IMR-90 (cell line): Measurements from ENCODE around the gene SPATA31D1. TPM values are rescaled to one million over a fixed set of nuclear protein-coding genes. Genes with fewer than 3 reads are reported as not detected.

Experiments
- ATAC-seq: fragments of 200-7000 bp; cut with Tn5 transposase; 2 replicates; pipeline ENCODE4 v1.9.1; 2020; ENCODE audit warnings: low read depth, mild to moderate bottlenecking, moderate library complexity
- BruUV-seq: library from RNA; stranded (reverse); fragments of 400-500 nt; replicated peaks from 2 replicates; lab custom pipeline; 2021; lab: Mats Ljungman, UMichigan
- CTCF ChIA-PET: fragments of 300-600 bp; formaldehyde crosslinking; extraction: SDS; loops from one replicate; lab custom pipeline; 2021; ENCODE audit warnings: antibody characterized with exemption; lab: Yijun Ruan, JAX
- POLR2A ChIA-PET: fragments of 300-600 bp; sonication (Branson Sonifier 250); formaldehyde crosslinking; loops from one replicate; lab custom pipeline; 2022; ENCODE audit warnings: antibody characterized with exemption; ENCODE audit not compliant: unreplicated experiment; lab: Charles Lee
- DNase-seq: peaks from one replicate; pipeline ENCODE4 v3.0.0; 2013
- H2AFZ ChIP-seq: replicated peaks from 2 replicates; pipeline ENCODE3; 2013; ENCODE audit warnings: low read length, mild to moderate bottlenecking; ENCODE audit not compliant: poor library complexity
- H2AK5ac ChIP-seq: 2 replicates; pipeline ENCODE4 v1.6.1; 2013; ENCODE audit warnings: low read depth, low read length, inconsistent platforms
- H2AK9ac ChIP-seq: replicated peaks from 2 replicates; pipeline ENCODE3; 2013; ENCODE audit warnings: mild to moderate bottlenecking, low read depth, low read length, moderate library complexity; ENCODE audit not compliant: poor library complexity
- H2BK120ac ChIP-seq: 2 replicates; pipeline ENCODE4 v1.6.1; 2013; ENCODE audit warnings: low read depth, low read length, inconsistent platforms
- H2BK15ac ChIP-seq: 3 replicates; pipeline ENCODE4 v1.6.1; 2013; ENCODE audit warnings: low read depth, low read length, inconsistent platforms
- H2BK20ac ChIP-seq: 2 replicates; pipeline ENCODE4 v1.6.1; 2013; ENCODE audit warnings: low read depth, mild to moderate bottlenecking, inconsistent platforms, low read length, moderate library complexity
- H2BK5ac ChIP-seq: 2 replicates; pipeline ENCODE4 v1.6.1; 2013; ENCODE audit warnings: mild to moderate bottlenecking, low read depth, low read length, inconsistent platforms; ENCODE audit not compliant: poor library complexity, severe bottlenecking
- H3K14ac ChIP-seq: replicated peaks from 2 replicates; pipeline ENCODE4 v1.6.1; 2013; ENCODE audit warnings: low read depth, low read length, inconsistent platforms
- H3K18ac ChIP-seq: 2 replicates; pipeline ENCODE4 v1.6.1; 2013; ENCODE audit warnings: low read depth, low read length, control low read depth
- H3K23ac ChIP-seq: 2 replicates; pipeline ENCODE4 v1.6.1; 2013; ENCODE audit warnings: low read depth, low read length, inconsistent platforms
- H3K27ac ChIP-seq: 2 replicates; pipeline ENCODE4 v1.5.1; 2013; ENCODE audit warnings: mild to moderate bottlenecking, control low read depth, low read length; ENCODE audit not compliant: insufficient read depth
- H3K27me3 ChIP-seq: 2 replicates; pipeline ENCODE4 v1.6.1; 2013; ENCODE audit warnings: low read length; ENCODE audit not compliant: control insufficient read depth, insufficient read depth
- H3K36me3 ChIP-seq: 2 replicates; pipeline ENCODE4 v1.6.1; 2013; ENCODE audit warnings: low read length, mixed read lengths; ENCODE audit not compliant: control insufficient read depth, insufficient read depth
- H3K4ac ChIP-seq: 2 replicates; pipeline ENCODE4 v1.6.1; 2013; ENCODE audit warnings: low read depth, low read length, inconsistent platforms
- H3K4me1 ChIP-seq: 2 replicates; pipeline ENCODE4 v1.6.1; 2013; ENCODE audit warnings: low read length, mixed read lengths; ENCODE audit not compliant: control insufficient read depth, insufficient read depth
- H3K4me2 ChIP-seq: 2 replicates; pipeline ENCODE4 v1.6.1; 2013; ENCODE audit warnings: low read depth, mild to moderate bottlenecking, control low read depth, low read length, moderate library complexity
- H3K4me3 ChIP-seq: 2 replicates; pipeline ENCODE4 v1.5.1; 2013; ENCODE audit warnings: low read depth, mild to moderate bottlenecking, control low read depth, low read length, moderate library complexity; ENCODE audit not compliant: insufficient read depth
- H3K56ac ChIP-seq: 2 replicates; pipeline ENCODE4 v1.6.1; 2013; ENCODE audit warnings: low read length, inconsistent platforms; ENCODE audit not compliant: insufficient read depth; ENCODE audit errors: extremely low read depth
- H3K79me1 ChIP-seq, 2 experiments: 2 replicates each; pipeline ENCODE4 v1.6.1; 2013; ENCODE audit warnings: low read length in 2 of 2, inconsistent platforms in 1 of 2, low read depth in 1 of 2
- H3K9ac ChIP-seq: 2 replicates; pipeline ENCODE4 v1.6.1; 2013; ENCODE audit warnings: low read depth, low read length, control low read depth
- H3K9me1 ChIP-seq: 2 replicates; pipeline ENCODE4 v1.6.1; 2013; ENCODE audit warnings: low read length, inconsistent platforms; ENCODE audit not compliant: insufficient read depth
- H3K9me3 ChIP-seq: 2 replicates; pipeline ENCODE4 v1.6.1; 2013; ENCODE audit warnings: low read length; ENCODE audit not compliant: control insufficient read depth, insufficient read depth
- H4K20me1 ChIP-seq: 2 replicates; pipeline ENCODE4 v1.6.1; 2013; ENCODE audit warnings: low read length, inconsistent platforms; ENCODE audit not compliant: insufficient read depth
- H4K5ac ChIP-seq: 2 replicates; pipeline ENCODE4 v1.6.1; 2013; ENCODE audit warnings: mild to moderate bottlenecking, low read depth, low read length, control low read depth
- H4K8ac ChIP-seq, 2 experiments: 2 replicates each; pipeline ENCODE4 v1.6.1; 2013; ENCODE audit warnings: low read depth in 2 of 2, low read length in 2 of 2, control low read depth in 1 of 2, inconsistent platforms in 1 of 2
- H4K91ac ChIP-seq: 2 replicates; pipeline ENCODE4 v1.6.1; 2013; ENCODE audit warnings: low read depth, low read length, inconsistent platforms; ENCODE audit not compliant: insufficient read depth
- BHLHE40 ChIP-seq: fragments of 150-350 bp; IDR thresholded peaks from 2 replicates; pipeline ENCODE4 v1.6.1; 2016; ENCODE audit warnings: mild to moderate bottlenecking, low read depth, low read length
- CEBPB ChIP-seq: IDR thresholded peaks from 2 replicates; pipeline ENCODE4 v1.6.1; 2012; ENCODE audit warnings: low read depth, low read length, improper control_type of control experiment
- CHD1 ChIP-seq: IDR thresholded peaks from 2 replicates; pipeline ENCODE4 v1.6.1; 2012; ENCODE audit warnings: low read depth, low read length, improper control_type of control experiment
- ELK1 ChIP-seq: fragments of 150-350 bp; IDR thresholded peaks from 2 replicates; pipeline ENCODE4 v1.6.1; 2016; ENCODE audit warnings: low read depth, mild to moderate bottlenecking, low read length, moderate library complexity, borderline replicate concordance
- FOS ChIP-seq: fragments of 150-350 bp; IDR thresholded peaks from 2 replicates; pipeline ENCODE4 v1.6.1; 2016; ENCODE audit warnings: low read depth, low read length
- MAFK ChIP-seq: IDR thresholded peaks from 2 replicates; pipeline ENCODE4 v1.6.1; 2012; ENCODE audit warnings: low read depth, low read length, improper control_type of control experiment
- MAZ ChIP-seq: IDR thresholded peaks from 2 replicates; pipeline ENCODE4 v1.6.1; 2012; ENCODE audit warnings: low read depth, mild to moderate bottlenecking, low read length, improper control_type of control experiment, moderate library complexity, borderline replicate concordance
- MXI1 ChIP-seq: IDR thresholded peaks from 2 replicates; pipeline ENCODE4 v1.6.1; 2012; ENCODE audit warnings: low read depth, mild to moderate bottlenecking, low read length, moderate library complexity, borderline replicate concordance
- NFE2L2 ChIP-seq: fragments of 150-350 bp; IDR thresholded peaks from 2 replicates; pipeline ENCODE4 v1.6.1; 2016; ENCODE audit warnings: low read depth, mild to moderate bottlenecking, low read length
- POLR2A ChIP-seq: IDR thresholded peaks from 2 replicates; pipeline ENCODE4 v1.6.1; 2012; ENCODE audit warnings: mild to moderate bottlenecking, low read depth, low read length
- RAD21 ChIP-seq: IDR thresholded peaks from 2 replicates; pipeline ENCODE4 v1.6.1; 2012; ENCODE audit warnings: low read length, improper control_type of control experiment
- RCOR1 ChIP-seq: IDR thresholded peaks from 2 replicates; pipeline ENCODE4 v1.6.1; 2012; ENCODE audit warnings: mild to moderate bottlenecking, low read length, improper control_type of control experiment; ENCODE audit not compliant: insufficient replicate concordance
- RFX5 ChIP-seq: IDR thresholded peaks from 2 replicates; pipeline ENCODE4 v1.8.0; 2012; ENCODE audit warnings: low read depth, mild to moderate bottlenecking, low read length, moderate library complexity
- SMC3 ChIP-seq: fragments of 150-350 bp; IDR thresholded peaks from 2 replicates; pipeline ENCODE4 v1.6.1; 2016; ENCODE audit warnings: low read depth, mild to moderate bottlenecking, antibody characterized with exemption, low read length, moderate library complexity
- WGBS, 2 experiments: methylation state at CpG; one replicate each; pipeline versions ENCODE4 v1.1.5 to v1.1.7; 2013; ENCODE audit warnings: missing lambda C conversion rate in 2 of 2; ENCODE audit not compliant: insufficient read length in 1 of 2; ENCODE audit errors: extremely low coverage in 2 of 2; 5-methylcytosine and 5-hydroxymethylcytosine counted together
- dilution Hi-C: fragments of 300-500 bp; cut with HindIII; formaldehyde crosslinking; loops from one replicate; pipeline ENCODE4 v1.14.3; 2018; ENCODE audit warnings: low sequenced_read_pairs; ENCODE audit not compliant: unreplicated experiment
- in situ Hi-C: fragments of 300-500 bp; cut with MboI; formaldehyde crosslinking; loops from 3 replicates; pipeline ENCODE4 v1.14.3; 2019; ENCODE audit warnings: low sequenced_read_pairs, inconsistent platforms, mixed read lengths
- intact Hi-C: fragments of 100-400 bp; cut with micrococcal nuclease; formaldehyde crosslinking; loops from 2 replicates; pipeline ENCODE4 v1.10.0; 2022
- polyA plus RNA-seq, 3 experiments: library from polyadenylated mRNA; depleted of rRNA; stranded (reverse); fragments of >200 nt; gene quantifications; 2 replicates each; pipeline ENCODE4 v1.2.3, GENCODE V29; 2012; ENCODE audit warnings: low replicate concordance in 1 of 3
- total RNA-seq: library from RNA; depleted of rRNA; stranded (reverse); fragments of >200 nt; gene quantifications from 2 replicates; pipeline ENCODE4 v1.2.3, GENCODE V29; 2012
- TF ChIP-seq, protein P1 (sequence below): fragments of 150-350 bp; IDR thresholded peaks from 2 replicates; pipeline ENCODE4 v1.6.1; 2017; ENCODE audit warnings: mild to moderate bottlenecking, antibody characterized with exemption, low read length, low read depth
- TF ChIP-seq, protein P2 (sequence below): conservative IDR thresholded peaks from 2 replicates; pipeline ENCODE4 v1.5.1; 2012; ENCODE audit warnings: mild to moderate bottlenecking, low read depth, low read length, improper control_type of control experiment

Gene SPATA31D1
- total and polyA plus RNA-seq, 2 of the 4 experiments (the other 2 are of a cell fraction): not detected

GRCh38 chr9:82036086-82036485, 47.5 kb downstream of the SPATA31D1 start:
- Histone ChIP-seq H2AK9ac (no peak overlapping the region), H3K9me3 (no peaks in the 10 kb centered on the region), H2BK15ac (0 out of 3 replicates have a peak overlapping the region, but pooled peaks have one; percentile 2), H3K27ac (no peak overlapping the region), H3K9ac (no peak overlapping the region), H3K27me3 (no peaks in the 10 kb centered on the region), H2BK20ac (no peak overlapping the region), H3K4me3 (no peak overlapping the region), H3K18ac (peak overlapping the region; percentile 25; the same call in 1 of the 2 replicates), H3K14ac (no peak overlapping the region), H4K20me1 (no peaks in the 10 kb centered on the region), H2AFZ (no peak overlapping the region), H4K91ac (no peak overlapping the region), H2BK5ac (no peak overlapping the region), H2BK120ac (no peak overlapping the region), H3K4ac (no peak overlapping the region), H3K79me1 (no peaks in the 10 kb centered on the region), H3K23ac (no peak overlapping the region), H3K4me1 (peaks cover 4% of the 10 kb centered on the region; the same call in 1 of the 2 replicates), H4K8ac (no peak overlapping the region), H2AK5ac (no peak overlapping the region), H3K36me3 (no peaks in the 10 kb centered on the region), H3K4me2 (no peak overlapping the region), H3K9me1 (no peaks in the 10 kb centered on the region), H3K56ac (no peak overlapping the region), H4K5ac (no peak overlapping the region)
- ChIA-PET POLR2A (no interaction called here), CTCF (interaction anchor here (1.0 kb wide), 1 partner anchor 15 kb away, joined by 3 read pairs; no protein-coding TSS in a partner anchor)
- ATAC-seq (no peak), DNase-seq (no peak)
- in situ Hi-C loops: no loop called here
- no TSS peak for BruUV-seq
- TF ChIP-seq RFX5: no peak
- TF ChIP-seq RCOR1: no peak
- no peak for TF ChIP-seq MXI1
- TF ChIP-seq, protein P1, sequence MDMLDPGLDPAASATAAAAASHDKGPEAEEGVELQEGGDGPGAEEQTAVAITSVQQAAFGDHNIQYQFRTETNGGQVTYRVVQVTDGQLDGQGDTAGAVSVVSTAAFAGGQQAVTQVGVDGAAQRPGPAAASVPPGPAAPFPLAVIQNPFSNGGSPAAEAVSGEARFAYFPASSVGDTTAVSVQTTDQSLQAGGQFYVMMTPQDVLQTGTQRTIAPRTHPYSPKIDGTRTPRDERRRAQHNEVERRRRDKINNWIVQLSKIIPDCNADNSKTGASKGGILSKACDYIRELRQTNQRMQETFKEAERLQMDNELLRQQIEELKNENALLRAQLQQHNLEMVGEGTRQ: no peak
- no peak for TF ChIP-seq SMC3
- no peak for TF ChIP-seq POLR2A
- TF ChIP-seq CEBPB: no peak
- TF ChIP-seq RAD21: no peak
- TF ChIP-seq FOS: no peak
- TF ChIP-seq CHD1: no peak
- no peak for TF ChIP-seq MAZ
- no peak for TF ChIP-seq BHLHE40
- no peak for TF ChIP-seq MAFK
- no peak for TF ChIP-seq NFE2L2
- TF ChIP-seq, protein P2, sequence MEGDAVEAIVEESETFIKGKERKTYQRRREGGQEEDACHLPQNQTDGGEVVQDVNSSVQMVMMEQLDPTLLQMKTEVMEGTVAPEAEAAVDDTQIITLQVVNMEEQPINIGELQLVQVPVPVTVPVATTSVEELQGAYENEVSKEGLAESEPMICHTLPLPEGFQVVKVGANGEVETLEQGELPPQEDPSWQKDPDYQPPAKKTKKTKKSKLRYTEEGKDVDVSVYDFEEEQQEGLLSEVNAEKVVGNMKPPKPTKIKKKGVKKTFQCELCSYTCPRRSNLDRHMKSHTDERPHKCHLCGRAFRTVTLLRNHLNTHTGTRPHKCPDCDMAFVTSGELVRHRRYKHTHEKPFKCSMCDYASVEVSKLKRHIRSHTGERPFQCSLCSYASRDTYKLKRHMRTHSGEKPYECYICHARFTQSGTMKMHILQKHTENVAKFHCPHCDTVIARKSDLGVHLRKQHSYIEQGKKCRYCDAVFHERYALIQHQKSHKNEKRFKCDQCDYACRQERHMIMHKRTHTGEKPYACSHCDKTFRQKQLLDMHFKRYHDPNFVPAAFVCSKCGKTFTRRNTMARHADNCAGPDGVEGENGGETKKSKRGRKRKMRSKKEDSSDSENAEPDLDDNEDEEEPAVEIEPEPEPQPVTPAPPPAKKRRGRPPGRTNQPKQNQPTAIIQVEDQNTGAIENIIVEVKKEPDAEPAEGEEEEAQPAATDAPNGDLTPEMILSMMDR: no peak
- no peak for TF ChIP-seq ELK1
- intact Hi-C loops: loop anchor here (10.0 kb wide), 2 partner anchors 351 to 569 kb away; partner anchors contain the start of gene TLE1
- no CpG with 5 or more reads among the region's 4 CpGs for WGBS, 2 experiments
- dilution Hi-C loops: no loop called here
